HL-60 (cell line): ENCODE data around the gene CACNA2D1.

Experiments
- DNase-seq, 2 experiments: peaks; one replicate each; pipeline ENCODE4 v3.0.0-alpha.2; 2010 to 2020; ENCODE audit warnings: low read depth in 1 of 2, low spot score in 1 of 2
- H3K27ac ChIP-seq: fragments of 250-450 bp; sonication (Bioruptor Pico); replicated peaks from 2 replicates; pipeline ENCODE4 v1.5.1; 2020; ENCODE audit warnings: mild to moderate bottlenecking, moderate library complexity
- H3K27me3 ChIP-seq: fragments of 250-450 bp; sonication (Bioruptor Pico); 2 replicates; pipeline ENCODE4 v1.5.1; 2021; ENCODE audit warnings: mild to moderate bottlenecking, moderate library complexity; ENCODE audit not compliant: insufficient read depth, poor library complexity, severe bottlenecking
- H3K4me3 ChIP-seq: replicated peaks from 2 replicates; pipeline ENCODE4 v1.5.1; 2011; ENCODE audit warnings: mild to moderate bottlenecking, control low read depth, low read length; ENCODE audit not compliant: insufficient read depth
- CTCF ChIP-seq: IDR thresholded peaks from one replicate; pipeline ENCODE4 v1.5.1; 2011; ENCODE audit warnings: low read length, control low read depth, inconsistent platforms; ENCODE audit not compliant: insufficient read depth
- GABPA ChIP-seq: IDR thresholded peaks from 2 replicates; pipeline ENCODE4 v1.6.1; 2012; ENCODE audit warnings: low read depth
- POLR2AphosphoS5 ChIP-seq: IDR thresholded peaks from 2 replicates; pipeline ENCODE4 v1.6.1; 2012; ENCODE audit warnings: low read depth
- REST ChIP-seq: IDR thresholded peaks from 2 replicates; pipeline ENCODE4 v1.6.1; 2012; ENCODE audit warnings: low read depth; ENCODE audit not compliant: insufficient replicate concordance
- SPI1 ChIP-seq: IDR thresholded peaks from 2 replicates; pipeline ENCODE4 v1.6.1; 2012; ENCODE audit warnings: low read depth, mild to moderate bottlenecking, borderline replicate concordance

The CACNA2D1 gene

GRCh38 chr7:81937091-81937490 is 506.5 kb downstream of the CACNA2D1 start:
- Histone ChIP-seq H3K27me3 (no peaks in the 10 kb centered on the region), H3K4me3 (no peak overlapping the region), H3K27ac (no peak overlapping the region)
- no peak for DNase-seq
- no peak for TF ChIP-seq REST
- no peak for TF ChIP-seq SPI1
- TF ChIP-seq CTCF, result no peak
- no peak for TF ChIP-seq GABPA
- TF ChIP-seq POLR2AphosphoS5, result no peak

- no peak for TF ChIP-seq GABPA
- no peak for TF ChIP-seq POLR2AphosphoS5
- no peak for TF ChIP-seq REST
- TF ChIP-seq CTCF, result no peak
- no peak for TF ChIP-seq SPI1
- H3K27ac ChIP-seq, result no peak overlapping the region
- DNase-seq, result no peak
- H3K4me3 ChIP-seq, result no peak overlapping the region
- no peaks in the 10 kb centered on the region for H3K27me3 ChIP-seq
Observed at GRCh38 chr7:81934596-81935301, 508.8 kb downstream of the CACNA2D1 start.

GRCh38 chr7:81932936-81933335 is 510.6 kb downstream of the CACNA2D1 start:
- DNase-seq, result no peak
- no peak overlapping the region for H3K27ac ChIP-seq
- TF ChIP-seq SPI1 (no peak; the same call in 1 of the 2 replicates), GABPA (no peak), POLR2AphosphoS5 (no peak), REST (no peak)

More at GRCh38 chr7:81932936-81933335, 510.6 kb downstream of the CACNA2D1 start:
- no peak overlapping the region for H3K4me3 ChIP-seq
- H3K27me3 ChIP-seq, result no peaks in the 10 kb centered on the region
